ENCODE measurements around the gene FAHD2B.
"Not testable (repeated sequence)": the region's sequence is repeated elsewhere in the genome, so short reads cannot be mapped to it uniquely, and the experiment has no call there.

DNA sequence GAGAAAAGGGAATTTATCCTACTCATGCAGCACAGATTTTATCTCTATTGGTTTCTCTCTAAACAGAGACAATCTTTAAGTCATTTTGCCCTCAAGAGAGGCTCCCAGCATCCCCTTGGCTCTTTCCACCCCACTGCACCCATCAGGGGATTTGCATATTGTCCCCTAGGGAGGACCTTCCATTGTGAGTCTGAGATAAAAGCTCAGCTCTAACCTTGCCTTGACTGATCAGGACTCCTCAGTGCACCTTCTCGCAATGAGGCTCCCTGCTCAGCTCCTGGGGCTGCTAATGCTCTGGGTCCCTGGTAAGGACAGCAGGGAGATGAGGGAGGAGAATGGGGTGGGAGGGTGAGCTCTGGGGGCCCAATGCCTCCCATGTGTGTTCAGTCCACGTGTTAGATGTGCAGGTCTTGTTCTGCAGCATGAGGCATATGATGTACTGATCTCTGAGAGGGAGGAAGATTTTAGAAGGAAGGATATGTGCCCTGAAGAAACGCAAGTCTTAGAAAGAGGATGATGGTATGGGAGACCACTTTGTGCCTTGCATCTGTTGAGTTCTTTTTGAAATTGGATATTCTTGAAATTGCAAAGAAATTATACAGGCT, 48.7 kb downstream of the FAHD2B start:
- TF ChIP-seq, protein P1, sequence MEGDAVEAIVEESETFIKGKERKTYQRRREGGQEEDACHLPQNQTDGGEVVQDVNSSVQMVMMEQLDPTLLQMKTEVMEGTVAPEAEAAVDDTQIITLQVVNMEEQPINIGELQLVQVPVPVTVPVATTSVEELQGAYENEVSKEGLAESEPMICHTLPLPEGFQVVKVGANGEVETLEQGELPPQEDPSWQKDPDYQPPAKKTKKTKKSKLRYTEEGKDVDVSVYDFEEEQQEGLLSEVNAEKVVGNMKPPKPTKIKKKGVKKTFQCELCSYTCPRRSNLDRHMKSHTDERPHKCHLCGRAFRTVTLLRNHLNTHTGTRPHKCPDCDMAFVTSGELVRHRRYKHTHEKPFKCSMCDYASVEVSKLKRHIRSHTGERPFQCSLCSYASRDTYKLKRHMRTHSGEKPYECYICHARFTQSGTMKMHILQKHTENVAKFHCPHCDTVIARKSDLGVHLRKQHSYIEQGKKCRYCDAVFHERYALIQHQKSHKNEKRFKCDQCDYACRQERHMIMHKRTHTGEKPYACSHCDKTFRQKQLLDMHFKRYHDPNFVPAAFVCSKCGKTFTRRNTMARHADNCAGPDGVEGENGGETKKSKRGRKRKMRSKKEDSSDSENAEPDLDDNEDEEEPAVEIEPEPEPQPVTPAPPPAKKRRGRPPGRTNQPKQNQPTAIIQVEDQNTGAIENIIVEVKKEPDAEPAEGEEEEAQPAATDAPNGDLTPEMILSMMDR (IDR thresholded peaks at IDR 0.05) = not testable (repeated sequence)
- not testable (repeated sequence) for TF ChIP-seq POLR2A (IDR thresholded peaks at IDR 0.05; ENCODE audit: low read depth); POLR2AphosphoS5 (IDR thresholded peaks at IDR 0.05)

Data from esophagus muscularis mucosa (tissue), 3 donors.